Stimulated activated CD8-positive, alpha-beta memory T cell treated with anti-CD3 and anti-CD28 coated beads, Interleukin-2, amount 100 ng/mL, for 1 hour (primary cell): ENCODE data around the gene HEMGN.

ENCODE experiments used
- DNase-seq, 2 donors: peaks; one replicate each; pipeline ENCODE4 v3.0.0-alpha.2; 2020; ENCODE audit warnings: low read depth in 2 of 2

HEMGN gene

DNA sequence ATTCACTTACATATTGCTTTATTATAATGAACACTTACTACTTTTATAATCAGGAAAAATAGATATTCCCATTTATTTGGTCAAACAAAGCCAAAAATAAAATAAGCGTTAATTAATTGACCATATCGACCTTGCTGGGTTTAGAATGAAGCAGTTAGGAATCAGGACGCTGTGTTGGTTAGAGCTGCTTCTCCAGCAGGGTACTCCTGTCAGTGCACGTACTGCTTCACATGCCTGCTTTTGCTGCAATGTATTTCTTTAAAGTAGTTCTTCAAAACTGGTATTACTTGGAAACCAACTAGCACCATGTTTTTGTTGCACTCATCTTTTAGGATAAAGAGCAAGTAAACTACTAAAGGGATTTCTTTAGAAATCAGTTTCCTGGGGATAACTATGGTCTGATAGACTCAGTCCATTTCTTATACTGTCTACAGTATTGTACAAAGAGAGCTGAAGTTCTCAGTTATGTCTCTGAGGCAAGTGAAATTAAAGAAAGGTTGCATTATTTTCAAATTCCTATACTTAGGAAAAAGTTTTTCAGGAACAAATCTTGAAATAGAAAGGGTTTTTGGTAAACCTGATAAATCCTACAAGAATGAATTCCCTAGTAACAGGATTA lies 8.9 kb downstream of the HEMGN start:
- DNase-seq, result no peak

DNA sequence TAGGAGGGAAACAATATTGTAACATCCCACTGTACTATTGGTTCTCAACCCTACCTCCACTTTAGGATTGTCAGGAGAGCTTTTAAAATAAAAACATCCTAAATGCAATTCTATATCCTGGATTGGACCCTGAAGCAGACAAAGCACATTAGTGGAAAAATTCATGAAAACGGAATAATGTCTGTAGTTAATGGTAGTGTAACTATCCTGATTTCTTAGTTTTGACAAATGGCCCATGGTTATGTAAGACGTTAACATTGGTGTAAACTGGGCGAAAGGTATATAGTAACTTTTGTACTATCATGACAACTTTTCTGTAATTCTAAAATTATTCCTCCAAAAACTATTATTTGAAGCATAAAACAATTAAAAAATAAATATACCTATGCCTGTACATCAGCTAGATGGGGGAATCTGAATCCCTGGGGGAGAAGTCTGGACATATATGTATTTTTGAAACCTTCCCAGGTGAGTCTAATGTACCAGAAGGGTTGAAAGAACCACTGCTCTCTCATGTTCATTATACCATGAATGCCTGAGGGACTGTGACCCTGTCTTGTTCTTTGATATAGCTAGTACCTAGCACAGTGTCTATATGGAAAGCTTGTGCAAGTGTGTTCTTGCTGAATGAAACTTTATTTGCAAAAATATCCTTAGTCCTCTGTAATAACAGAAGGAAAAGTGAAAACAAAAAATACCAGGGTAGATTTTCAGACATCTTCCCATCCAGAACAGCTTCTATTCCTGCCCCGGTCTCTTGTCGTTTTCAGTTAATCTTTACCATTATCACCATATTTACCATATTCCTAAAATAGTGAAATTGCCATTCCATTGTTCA lies 12.3 kb downstream of the HEMGN start:
- DNase-seq, result no peak

DNA sequence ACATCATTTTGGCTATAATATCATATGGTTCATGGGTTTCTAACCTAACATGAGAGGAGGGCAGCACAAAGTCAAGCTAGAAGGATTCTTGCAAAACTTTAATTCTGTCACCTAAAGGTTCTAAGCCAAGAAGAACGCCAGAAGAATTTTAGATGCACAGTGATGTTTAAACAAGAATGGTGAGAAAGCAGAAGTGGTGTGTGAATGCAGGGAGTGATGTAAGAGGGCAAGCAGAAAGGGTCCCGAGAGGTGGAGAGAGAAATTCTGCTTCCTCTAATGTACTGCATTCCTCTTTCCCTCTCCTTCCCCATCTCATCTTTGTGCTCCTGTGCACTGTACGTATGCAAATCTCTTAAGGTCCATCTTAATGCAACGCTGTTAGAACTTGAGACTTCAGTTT lies 13.6 kb downstream of the HEMGN start:
- no peak for DNase-seq

DNA sequence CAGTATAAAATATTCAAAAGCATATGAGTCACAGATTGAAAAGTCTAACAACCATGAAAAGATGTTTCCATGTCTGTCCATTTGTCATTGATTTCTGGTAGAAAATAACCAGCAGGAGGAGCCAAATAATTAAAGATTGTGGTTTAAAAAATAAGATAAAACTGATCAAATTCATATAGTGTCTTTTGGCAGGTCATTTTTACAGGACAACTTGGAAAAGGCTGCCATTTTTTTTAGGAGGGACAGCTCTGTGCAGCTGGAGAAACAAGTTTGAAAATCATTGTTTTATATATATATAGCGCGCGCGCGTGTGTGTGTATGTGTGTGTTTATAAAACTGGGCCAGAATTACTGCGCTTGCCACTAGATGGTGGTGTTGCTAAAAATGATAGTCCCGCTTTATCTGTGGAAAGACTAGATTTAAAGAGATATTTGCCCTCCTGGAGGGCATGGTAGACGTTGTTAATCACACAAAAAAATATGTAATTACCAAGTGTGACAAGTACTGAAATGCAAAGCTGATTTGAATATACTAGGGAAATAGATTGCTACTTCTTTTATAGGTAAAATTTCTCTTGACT lies 14.4 kb downstream of the HEMGN start:
- DNase-seq, result peak in 1 of 2 donors; percentile 52

DNA sequence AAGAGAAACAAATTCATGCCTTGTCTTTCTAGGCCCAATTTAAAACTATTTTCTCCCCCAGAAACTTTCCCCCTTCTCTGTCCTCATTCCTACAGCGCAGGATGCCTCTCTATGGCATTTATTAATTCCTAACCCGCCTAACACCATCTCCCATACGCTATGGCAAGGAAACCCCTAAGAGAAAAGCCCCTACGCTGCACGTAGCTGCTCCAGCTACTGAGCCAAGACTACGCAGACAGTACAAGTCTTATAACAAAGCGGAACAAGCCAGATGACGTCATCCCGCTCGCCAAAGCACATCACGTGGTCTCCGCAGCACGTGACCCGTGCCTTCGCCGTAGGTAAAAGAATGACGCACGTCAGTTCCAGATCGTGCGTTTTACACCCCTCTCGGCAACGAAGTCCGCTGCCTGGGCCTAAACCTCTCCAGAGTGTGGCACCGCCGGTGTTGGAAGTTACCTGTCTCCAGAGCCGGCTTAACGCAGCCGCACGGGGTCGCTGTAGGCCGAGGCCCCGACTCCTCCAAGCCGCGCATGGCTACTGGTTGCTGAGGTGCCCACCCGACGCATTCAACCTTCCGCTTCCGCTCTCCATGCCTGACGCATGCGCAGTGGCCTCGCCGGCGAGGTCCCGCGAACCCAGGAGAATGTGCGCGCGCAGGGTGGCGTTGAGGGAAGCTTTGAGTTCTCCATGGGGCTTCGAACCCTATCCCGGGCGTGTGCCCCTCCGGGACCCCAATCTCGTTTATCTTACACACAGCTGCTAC lies 15.8 kb downstream of the HEMGN start, which contains the start of gene TRMO:
TRMO (minus strand) TSS at position 542 of the 766 bp plus-strand sequence; CDS start at position 535, 7 bp downstream.
- DNase-seq, result peak; percentile 97 to 98

DNA sequence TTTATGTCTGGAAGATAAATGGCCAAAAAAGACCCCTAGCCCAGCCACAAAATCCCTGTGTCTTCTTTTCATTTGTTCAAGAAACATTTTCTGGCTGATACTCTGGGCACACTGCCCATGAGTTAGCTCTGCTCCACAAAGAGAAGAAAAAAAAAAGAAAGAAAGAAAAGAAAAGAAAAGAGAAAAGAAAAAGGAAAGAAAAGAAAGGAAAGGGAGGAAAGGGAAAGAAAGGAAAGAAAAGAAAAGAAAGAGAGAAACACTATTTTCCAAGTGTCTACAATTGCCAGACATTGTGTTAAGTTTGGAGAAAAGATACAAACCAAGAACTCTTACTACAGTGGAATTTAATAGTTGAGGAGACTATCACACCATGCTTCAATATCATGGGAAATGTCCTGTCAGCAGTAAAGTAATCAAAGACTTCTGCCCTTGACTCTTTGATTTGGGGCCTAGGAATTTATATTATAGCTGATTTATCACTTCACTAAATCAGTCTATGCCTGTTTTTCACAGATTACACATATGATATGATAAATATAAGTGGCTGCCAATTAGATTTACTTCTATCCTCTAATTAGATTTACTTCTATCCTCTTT lies 18.7 kb downstream of the HEMGN start:
- no peak for DNase-seq

DNA sequence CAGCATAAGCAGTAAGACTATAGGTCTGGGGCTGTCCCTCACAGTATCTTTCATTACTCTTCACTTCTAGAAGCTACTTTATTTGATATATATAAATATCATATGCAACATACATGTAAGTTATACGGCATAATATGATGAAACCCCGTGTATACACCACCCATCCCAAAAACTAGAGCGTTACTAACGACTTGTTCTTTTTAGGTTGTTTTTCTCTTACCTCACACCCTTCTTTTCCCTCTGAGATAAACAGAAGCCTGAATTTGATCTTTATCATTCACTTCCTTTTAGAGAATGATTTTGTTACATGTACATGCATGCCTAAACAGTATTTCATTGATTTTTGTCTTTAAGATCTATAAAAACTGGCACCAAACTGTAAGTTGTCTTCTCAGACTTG lies 19.4 kb downstream of the HEMGN start:
- no peak for DNase-seq

DNA sequence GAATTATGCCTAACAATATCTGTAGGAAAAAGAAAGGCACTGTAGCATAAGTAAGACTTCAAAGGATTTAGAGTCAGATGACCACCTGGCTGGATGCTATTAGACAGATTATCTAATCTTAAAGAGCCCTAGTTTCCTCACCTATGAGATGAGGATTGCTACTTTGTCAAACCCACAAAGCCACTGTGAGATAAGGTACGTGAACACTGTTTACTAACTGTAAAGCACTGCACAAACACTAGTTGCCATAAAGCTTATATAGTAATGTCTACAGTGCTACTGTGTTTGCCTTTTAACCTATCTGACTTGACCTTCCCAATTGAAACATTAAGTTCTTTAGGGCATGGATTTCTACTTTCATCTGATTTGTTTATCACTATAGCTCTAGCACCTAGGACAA lies 26.0 kb downstream of the HEMGN start:
- no peak for DNase-seq

DNA sequence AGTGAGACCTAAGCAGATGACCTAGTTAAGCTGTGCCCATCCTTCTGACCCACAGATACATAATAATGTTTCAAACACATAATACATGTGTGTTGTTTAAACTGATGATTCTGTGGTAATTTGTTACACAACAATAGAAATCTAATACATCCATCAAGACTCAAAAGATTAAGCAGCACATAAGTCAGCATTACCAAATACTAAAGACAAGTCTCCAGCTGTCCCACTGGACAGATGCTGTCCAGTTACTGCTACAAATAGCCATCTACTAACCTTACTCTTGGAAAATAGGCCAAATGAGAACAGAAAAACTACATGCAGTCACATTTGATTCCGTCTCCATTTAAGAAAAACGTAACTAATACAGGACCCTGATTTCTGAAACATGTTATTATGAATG lies 26.4 kb downstream of the HEMGN start:
- no peak for DNase-seq

DNA sequence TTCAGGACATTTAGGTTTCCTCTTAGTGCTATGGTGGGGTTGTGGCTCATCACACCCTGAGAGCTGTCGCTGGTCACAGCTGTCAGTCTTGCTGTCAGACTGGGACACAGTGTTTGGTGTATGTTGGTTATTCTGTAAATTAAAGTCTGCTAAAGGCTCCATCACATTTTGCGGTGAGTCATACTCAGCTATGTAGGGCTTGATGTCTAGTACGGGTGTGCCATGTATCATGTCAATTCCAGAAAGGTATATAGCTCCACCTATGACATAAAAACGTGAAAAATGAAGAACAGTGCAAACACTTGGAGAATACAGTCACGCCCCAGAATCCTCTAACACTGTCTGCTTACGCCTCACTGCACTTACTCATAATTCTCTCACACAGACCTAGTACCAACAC lies 27.6 kb downstream of the HEMGN start:
- no peak for DNase-seq

DNA sequence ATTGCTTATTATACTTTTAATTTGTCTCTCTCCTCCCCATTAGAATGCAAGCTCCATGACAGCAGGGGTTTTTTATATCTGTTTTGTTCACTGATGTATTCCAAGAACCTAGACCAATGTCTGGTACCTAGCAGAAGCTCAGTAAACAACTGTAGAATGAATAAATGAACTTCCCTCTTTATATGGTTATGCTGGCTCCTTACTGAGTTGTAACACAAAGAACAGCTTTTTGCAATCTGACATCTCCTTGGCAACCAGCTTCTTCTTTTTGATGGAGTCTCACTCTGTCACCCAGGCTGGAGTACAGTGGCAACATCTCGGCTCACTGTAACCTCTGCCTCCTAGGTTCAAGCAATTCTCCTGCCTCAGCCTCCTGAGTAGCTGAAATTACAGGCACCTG lies 29.3 kb downstream of the HEMGN start:
- DNase-seq, result no peak

DNA sequence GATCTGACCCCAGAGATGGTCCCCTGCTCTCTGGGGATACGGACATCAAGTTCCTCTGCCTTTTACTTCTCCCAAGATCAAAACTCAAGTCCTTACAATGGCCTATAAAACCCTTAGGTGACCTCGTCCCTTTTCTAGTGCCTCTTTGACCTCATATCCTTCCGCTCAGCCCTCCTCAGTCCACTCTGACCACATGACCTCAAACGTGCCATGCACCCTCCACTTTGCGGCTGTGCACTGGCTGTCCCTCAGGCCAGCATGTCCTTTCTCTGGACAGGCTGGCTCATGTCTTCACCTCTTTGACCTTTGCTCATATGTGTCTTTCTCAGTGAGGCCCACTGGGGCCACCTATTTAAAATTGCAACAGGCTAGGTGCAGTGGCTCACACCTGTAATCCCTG lies 30.3 kb downstream of the HEMGN start:
- no peak for DNase-seq

DNA sequence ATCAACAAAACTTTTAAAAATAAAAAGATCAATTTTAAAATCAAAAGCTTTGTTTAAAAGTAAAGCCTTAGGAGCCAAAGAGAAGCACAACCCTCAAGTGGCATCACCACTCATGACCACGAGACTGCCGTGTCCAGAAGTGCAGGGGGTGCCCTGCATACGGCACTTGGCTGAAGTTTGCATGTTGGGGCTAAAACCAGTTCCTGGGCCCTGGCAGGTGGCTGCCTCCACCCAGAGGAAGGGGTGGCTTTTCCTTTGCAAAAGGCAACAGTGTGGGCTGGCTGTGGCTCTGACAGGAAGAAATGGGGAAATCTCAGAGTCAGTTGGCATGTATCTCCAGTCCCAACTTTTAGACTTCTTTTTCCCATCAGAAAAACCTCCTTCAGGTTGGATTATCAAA lies 30.9 kb downstream of the HEMGN start:
- no peak for DNase-seq

DNA sequence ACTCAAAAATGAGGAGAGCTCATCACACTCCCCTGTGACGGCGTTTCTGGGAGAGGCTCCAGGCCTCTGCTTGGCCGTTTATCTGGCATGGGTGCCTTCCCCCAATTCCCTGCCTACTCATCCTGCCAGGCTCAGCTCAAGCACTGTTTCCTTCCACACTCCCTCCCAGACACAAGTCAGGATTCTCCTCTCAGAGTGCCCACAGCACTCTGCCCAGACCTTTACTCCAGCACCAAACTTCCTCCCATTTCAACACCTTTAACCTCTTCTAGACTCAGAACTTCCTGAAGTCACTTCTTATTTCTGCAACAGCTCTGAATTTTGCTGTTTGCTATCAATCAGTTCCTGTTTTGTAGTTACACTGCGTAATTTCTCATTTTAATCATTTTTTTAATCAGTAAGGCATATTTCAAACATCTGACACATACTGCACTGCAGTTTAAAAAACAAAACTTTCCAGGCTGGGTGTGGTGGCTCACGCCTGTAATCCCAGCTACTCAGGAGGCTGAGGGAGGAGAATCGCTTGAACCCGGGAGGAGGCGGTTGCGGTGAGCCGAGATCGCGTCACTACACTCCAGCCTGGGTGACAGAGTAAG lies 31.6 kb downstream of the HEMGN start:
- no peak for DNase-seq

DNA sequence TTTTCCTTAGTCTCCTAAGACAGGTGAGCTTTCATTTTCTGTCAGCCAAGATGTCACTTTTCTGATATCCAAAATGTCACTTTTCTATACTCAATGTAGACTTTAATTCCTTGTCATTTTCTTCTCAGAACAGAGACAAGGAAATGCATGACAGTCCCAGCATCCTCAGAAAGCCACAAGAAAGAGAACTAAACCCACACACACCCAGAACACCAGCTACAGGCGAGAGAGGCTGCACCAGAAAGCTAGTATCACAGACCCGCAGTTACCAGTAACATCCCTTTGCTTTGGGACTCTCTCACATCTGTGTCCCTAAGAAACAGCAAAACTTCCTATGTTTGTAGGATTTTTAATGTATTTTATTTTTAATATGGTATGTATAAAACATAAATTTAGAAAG lies 32.7 kb downstream of the HEMGN start:
- no peak for DNase-seq

DNA sequence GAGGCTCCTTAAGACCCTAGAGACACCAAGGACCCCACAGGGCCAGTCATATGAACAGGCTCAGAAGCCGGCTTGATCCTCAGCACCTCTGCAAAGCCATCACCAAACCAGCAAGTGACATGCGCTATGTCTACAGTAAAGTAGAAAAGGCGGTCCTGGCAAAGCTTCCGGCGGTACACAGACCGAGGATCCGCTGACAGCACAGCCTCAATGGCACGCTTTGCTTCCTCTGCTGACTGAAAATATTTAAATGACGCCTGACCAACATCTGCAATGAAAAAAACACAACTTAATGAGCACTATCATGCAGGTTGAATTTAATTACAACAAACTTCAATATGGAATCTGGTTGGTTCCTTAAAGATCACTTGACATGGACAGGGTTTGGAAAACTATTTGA lies 33.2 kb downstream of the HEMGN start:
- DNase-seq, result no peak

DNA sequence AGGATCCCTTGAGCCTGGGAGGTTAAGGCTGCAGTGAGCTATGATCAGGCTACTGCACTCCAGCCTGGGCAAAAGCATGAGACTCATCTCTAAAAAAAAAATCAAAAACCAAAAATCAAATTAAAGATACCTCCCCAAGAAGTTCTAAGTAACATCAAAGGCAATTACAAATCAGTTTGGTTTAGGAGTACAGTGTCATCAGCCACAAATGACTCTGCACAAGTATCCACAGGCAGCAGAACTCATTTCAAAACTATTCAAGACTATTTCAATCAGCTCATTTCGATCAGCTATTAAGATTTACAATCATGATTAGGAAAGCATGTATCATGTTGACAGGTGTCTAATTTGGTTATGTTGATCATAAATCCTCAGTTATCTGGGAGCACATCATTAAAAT lies 34.8 kb downstream of the HEMGN start:
- DNase-seq, result no peak

DNA sequence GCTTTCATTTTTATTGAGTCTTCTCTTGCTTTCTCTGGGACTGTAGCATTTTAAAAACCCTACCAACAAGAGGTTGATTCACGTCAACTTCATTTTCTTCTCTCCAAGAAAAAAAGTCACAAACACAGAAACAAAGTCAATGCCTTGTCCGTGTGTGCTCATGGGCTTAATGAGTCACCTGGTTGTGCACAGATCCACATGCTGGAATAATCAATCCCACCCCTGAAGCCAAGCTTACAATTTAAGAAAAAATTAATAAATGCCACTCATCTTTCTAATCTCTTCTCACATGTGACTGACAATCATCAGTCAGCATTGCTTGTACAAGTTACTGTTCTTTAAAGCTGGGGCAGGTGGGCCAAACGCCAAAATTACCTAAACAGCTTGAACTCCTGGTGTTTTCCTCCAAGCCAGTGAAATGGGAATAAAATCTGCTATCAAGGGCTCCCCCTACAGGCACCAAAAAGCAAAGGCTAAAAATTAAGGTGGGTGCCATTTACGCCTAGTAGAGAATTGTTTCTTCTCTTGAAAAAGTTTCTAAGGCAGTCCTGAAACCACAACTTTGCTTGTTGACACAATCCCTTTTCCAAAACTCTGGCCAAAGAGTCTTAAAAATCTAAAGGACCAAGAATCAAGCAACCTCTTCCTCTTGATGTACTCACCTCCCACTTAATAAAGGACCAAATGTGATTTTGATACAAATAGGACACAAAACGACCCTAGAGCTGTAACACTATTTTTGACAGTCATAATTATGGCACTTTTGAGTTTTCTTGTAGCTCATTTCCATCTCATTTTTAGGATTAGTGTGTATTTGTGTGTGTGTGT lies 37.0 kb downstream of the HEMGN start:
- DNase-seq, result no peak

DNA sequence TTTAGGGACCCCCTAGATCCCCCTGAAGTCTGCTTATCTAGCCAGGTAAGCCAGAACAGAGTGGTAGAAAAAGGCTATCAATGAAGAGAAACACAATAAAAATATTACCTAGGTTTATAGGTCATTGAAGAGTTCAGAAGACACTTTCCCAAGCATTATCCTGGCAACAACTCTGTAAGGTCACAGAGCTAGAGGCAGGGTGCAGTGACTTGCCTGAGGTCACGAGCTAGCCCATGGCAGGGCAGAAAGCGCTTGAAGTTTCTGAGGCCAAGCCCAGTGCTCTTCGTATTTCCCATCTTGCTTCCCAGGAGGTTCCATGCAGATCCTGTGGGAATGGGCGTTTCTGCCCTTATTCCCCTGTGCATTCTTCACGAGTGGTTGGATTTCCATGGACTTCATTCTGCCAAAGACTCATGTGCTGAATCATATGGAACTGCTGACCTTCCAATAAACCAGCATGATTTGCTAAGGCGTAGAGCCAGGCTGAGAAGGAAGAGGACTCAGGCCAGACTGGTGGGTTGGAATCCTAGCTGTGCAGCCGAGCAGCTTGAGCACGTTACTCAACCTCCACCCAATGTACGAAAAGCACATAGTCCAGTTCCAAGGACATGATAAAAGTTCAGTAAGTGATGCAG lies 37.8 kb downstream of the HEMGN start:
- DNase-seq, result no peak

DNA sequence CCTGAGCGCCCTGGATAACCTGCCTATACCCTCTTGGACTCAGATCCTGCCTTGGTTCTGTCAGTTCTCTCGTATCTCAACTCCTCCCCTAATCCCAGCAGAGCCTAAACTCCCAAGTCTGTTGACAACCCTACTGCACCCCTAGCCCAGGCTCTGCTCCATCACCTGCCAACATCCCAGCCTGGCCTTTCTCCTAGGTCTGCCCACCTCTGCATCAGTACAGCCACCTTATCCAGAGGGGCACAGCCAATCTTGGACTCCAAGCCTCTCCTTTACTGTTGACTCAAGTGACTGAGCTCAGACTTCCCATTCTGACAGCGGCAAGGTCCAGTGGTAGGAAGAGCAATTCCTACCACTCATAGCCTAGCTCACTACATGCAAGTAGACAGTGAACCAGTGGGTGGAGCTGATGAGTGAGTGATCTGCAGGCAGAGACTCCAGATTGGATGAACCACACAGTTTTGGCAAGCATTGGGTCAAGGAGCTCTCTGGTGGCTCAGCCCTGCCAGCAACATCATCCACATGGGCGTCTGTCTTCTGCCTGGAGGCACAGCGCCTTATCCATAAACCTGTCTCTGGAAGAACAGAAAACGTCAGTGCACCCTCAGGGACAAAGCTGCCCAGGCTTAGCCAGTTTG lies 42.2 kb downstream of the HEMGN start:
- no peak for DNase-seq
